Duodenal mucosa (tissue), 2 donors: ENCODE measurements around the gene ADCY2.

Source experiments
- H3K27ac ChIP-seq: one replicate; pipeline ENCODE4 v1.7.0; 2013; ENCODE audit warnings: low read depth, low read length
- H3K27me3 ChIP-seq, 2 donors: one replicate each; pipeline ENCODE4 v1.7.0; 2013; ENCODE audit warnings: low read length in 2 of 2, control low read depth in 1 of 2; ENCODE audit not compliant: insufficient read depth in 2 of 2, control insufficient read depth in 1 of 2
- H3K36me3 ChIP-seq, 2 donors: one replicate each; pipeline ENCODE4 v1.7.0; 2013; ENCODE audit warnings: low read length in 2 of 2, control low read depth in 1 of 2; ENCODE audit not compliant: insufficient read depth in 2 of 2, control insufficient read depth in 1 of 2
- H3K4me1 ChIP-seq, 2 donors: one replicate each; pipeline ENCODE4 v1.7.0; 2013; ENCODE audit warnings: low read length in 2 of 2, control low read depth in 1 of 2; ENCODE audit not compliant: insufficient read depth in 2 of 2, control insufficient read depth in 1 of 2
- H3K4me3 ChIP-seq, 2 donors: one replicate each; pipeline ENCODE4 v1.7.0; 2013; ENCODE audit warnings: low read length in 2 of 2, low read depth in 1 of 2
- H3K9ac ChIP-seq, 2 donors: one replicate each; pipeline ENCODE4 v1.7.0; 2013; ENCODE audit warnings: low read length in 2 of 2, low read depth in 1 of 2
- H3K9me3 ChIP-seq, 2 donors: one replicate each; pipeline ENCODE4 v1.7.0; 2013; ENCODE audit warnings: low read length in 2 of 2, control low read depth in 1 of 2; ENCODE audit not compliant: control insufficient read depth in 1 of 2

The ADCY2 gene

GRCh38 chr5:7395432-7395946, 449 bp upstream of the ADCY2 start:
- Histone ChIP-seq H3K9ac (no peak overlapping the region), H3K36me3 (no peaks in the 10 kb centered on the region), H3K4me3 (no peak overlapping the region), H3K27ac (no peak overlapping the region), H3K9me3 (no peaks in the 10 kb centered on the region), H3K27me3 (peaks cover 20 to 27% of the 10 kb centered on the region in 2 donors), H3K4me1 (peaks cover 19 to 25% of the 10 kb centered on the region in 2 donors)

- no peaks in the 10 kb centered on the region for H3K36me3 ChIP-seq
- peaks cover 20 to 27% of the 10 kb centered on the region in 2 donors for H3K27me3 ChIP-seq
- peak overlapping the region in 1 of 2 donors; percentile 0 for H3K9ac ChIP-seq
- peak overlapping the region; percentile 63 to 66 for H3K4me3 ChIP-seq
- no peak overlapping the region for H3K27ac ChIP-seq
- H3K4me1 ChIP-seq = peaks cover 15 to 19% of the 10 kb centered on the region in 2 donors
- H3K9me3 ChIP-seq = no peaks in the 10 kb centered on the region
Measured at GRCh38 chr5:7396713-7397454, 946 bp downstream of the ADCY2 start.

GRCh38 chr5:7397937-7398336, 2.0 kb downstream of the ADCY2 start:
- Histone ChIP-seq H3K27ac (no peak overlapping the region), H3K36me3 (no peaks in the 10 kb centered on the region), H3K9ac (no peak overlapping the region), H3K4me3 (no peak overlapping the region), H3K27me3 (peaks cover 20 to 27% of the 10 kb centered on the region in 2 donors), H3K4me1 (peaks cover 6 to 11% of the 10 kb centered on the region in 2 donors), H3K9me3 (no peaks in the 10 kb centered on the region)

GRCh38 chr5:7398596-7399280, 2.8 kb downstream of the ADCY2 start:
- Histone ChIP-seq H3K27ac (no peak overlapping the region), H3K4me1 (peaks cover 6% of the 10 kb centered on the region in 2 donors), H3K9me3 (no peaks in the 10 kb centered on the region), H3K4me3 (no peak overlapping the region), H3K27me3 (peaks cover 20 to 27% of the 10 kb centered on the region in 2 donors), H3K9ac (no peak overlapping the region), H3K36me3 (no peaks in the 10 kb centered on the region)

GRCh38 chr5:7405277-7405676, 9.3 kb downstream of the ADCY2 start:
- Histone ChIP-seq H3K27ac (no peak overlapping the region), H3K4me3 (no peak overlapping the region), H3K36me3 (no peaks in the 10 kb centered on the region), H3K4me1 (no peaks in the 10 kb centered on the region), H3K9me3 (no peaks in the 10 kb centered on the region), H3K9ac (no peak overlapping the region), H3K27me3 (no peaks in the 10 kb centered on the region)

- no peaks in the 10 kb centered on the region for H3K4me1 ChIP-seq
- no peak overlapping the region for H3K4me3 ChIP-seq
- H3K27me3 ChIP-seq = no peaks in the 10 kb centered on the region
- no peak overlapping the region for H3K27ac ChIP-seq
- H3K36me3 ChIP-seq = no peaks in the 10 kb centered on the region
- H3K9ac ChIP-seq = no peak overlapping the region
- no peaks in the 10 kb centered on the region for H3K9me3 ChIP-seq
Measured at GRCh38 chr5:7410936-7411511, 15.1 kb downstream of the ADCY2 start.

- Histone ChIP-seq H3K4me1 (no peaks in the 10 kb centered on the region), H3K36me3 (no peaks in the 10 kb centered on the region), H3K9me3 (no peaks in the 10 kb centered on the region), H3K9ac (no peak overlapping the region), H3K4me3 (no peak overlapping the region), H3K27me3 (no peaks in the 10 kb centered on the region), H3K27ac (no peak overlapping the region)
Measured at GRCh38 chr5:7412409-7412808, 16.5 kb downstream of the ADCY2 start.

- H3K27me3 ChIP-seq = no peaks in the 10 kb centered on the region
- no peaks in the 10 kb centered on the region for H3K4me1 ChIP-seq
- H3K36me3 ChIP-seq = no peaks in the 10 kb centered on the region
- no peak overlapping the region for H3K27ac ChIP-seq
- H3K9me3 ChIP-seq = no peaks in the 10 kb centered on the region
- no peak overlapping the region for H3K4me3 ChIP-seq
- no peak overlapping the region for H3K9ac ChIP-seq
Measured at GRCh38 chr5:7415123-7415522, 19.2 kb downstream of the ADCY2 start.

GRCh38 chr5:7415587-7416535, 19.9 kb downstream of the ADCY2 start:
- Histone ChIP-seq H3K4me3 (no peak overlapping the region), H3K27ac (no peak overlapping the region), H3K27me3 (no peaks in the 10 kb centered on the region), H3K36me3 (no peaks in the 10 kb centered on the region), H3K9ac (no peak overlapping the region), H3K9me3 (no peaks in the 10 kb centered on the region), H3K4me1 (no peaks in the 10 kb centered on the region)
